ENCODE measurements around the gene CDYL.

- TF ChIP-seq EP300 (IDR thresholded peaks at IDR 0.05; ENCODE audit: borderline replicate concordance) (no peak), RAD21 (IDR thresholded peaks at IDR 0.05; ENCODE audit: low read depth) (no peak), CEBPB (IDR thresholded peaks at IDR 0.05) (no peak), YY1 (IDR thresholded peaks at IDR 0.05; ENCODE audit: low read depth) (no peak), REST (IDR thresholded peaks at IDR 0.05; ENCODE audit: low read depth) (no peak)
Observed at GRCh38 chr6:4909063-4909706, 133.0 kb downstream of the CDYL start.

All from Ishikawa (cell line).